DMS53 treated with DMSO at 0.1 percent for 48 hours (cell line): ENCODE data around the gene AGAP1.

ENCODE experiments used
- DNase-seq: peaks from one replicate; lab custom pipeline; 2025; ENCODE audit not compliant: unreplicated experiment; lab: John Stamatoyannopoulos, UW

The AGAP1 gene

GRCh38 chr2:236102971-236103370 lies 609.1 kb downstream of the AGAP1 start:
- no peak for DNase-seq

GRCh38 chr2:236103981-236104380 lies 610.1 kb downstream of the AGAP1 start:
- no peak for DNase-seq

GRCh38 chr2:236105955-236106607 lies 612.2 kb downstream of the AGAP1 start:
- DNase-seq = no peak

- no peak for DNase-seq
Measured at GRCh38 chr2:236106761-236107160, 612.9 kb downstream of the AGAP1 start.

GRCh38 chr2:236107536-236107935 lies 613.7 kb downstream of the AGAP1 start:
- DNase-seq = no peak

GRCh38 chr2:236107942-236108625 lies 614.2 kb downstream of the AGAP1 start:
- no peak for DNase-seq

GRCh38 chr2:236109061-236109460 lies 615.2 kb downstream of the AGAP1 start:
- DNase-seq = no peak

- DNase-seq = no peak
Measured at GRCh38 chr2:236109473-236109872, 615.6 kb downstream of the AGAP1 start.

- no peak for DNase-seq
Measured at GRCh38 chr2:236112466-236112865, 618.6 kb downstream of the AGAP1 start.

GRCh38 chr2:236113425-236113824 lies 619.6 kb downstream of the AGAP1 start:
- no peak for DNase-seq

GRCh38 chr2:236113948-236114347 lies 620.1 kb downstream of the AGAP1 start:
- no peak for DNase-seq

GRCh38 chr2:236114959-236115358 lies 621.1 kb downstream of the AGAP1 start:
- DNase-seq = no peak

GRCh38 chr2:236117401-236117800 lies 623.6 kb downstream of the AGAP1 start:
- no peak for DNase-seq

- peak; percentile 80 for DNase-seq
Measured at GRCh38 chr2:236117861-236118269, 624.0 kb downstream of the AGAP1 start.

GRCh38 chr2:236119003-236119402 lies 625.2 kb downstream of the AGAP1 start:
- no peak for DNase-seq

- DNase-seq = no peak
Measured at GRCh38 chr2:236119476-236119875, 625.6 kb downstream of the AGAP1 start.

- DNase-seq = no peak
Measured at GRCh38 chr2:236120141-236120601, 626.3 kb downstream of the AGAP1 start.

GRCh38 chr2:236120829-236121228 lies 627.0 kb downstream of the AGAP1 start:
- no peak for DNase-seq

- no peak for DNase-seq
Measured at GRCh38 chr2:236121546-236121945, 627.7 kb downstream of the AGAP1 start.

- DNase-seq = no peak
Measured at GRCh38 chr2:236122236-236122635, 628.4 kb downstream of the AGAP1 start.

- DNase-seq = no peak
Measured at GRCh38 chr2:236123716-236124115, 629.9 kb downstream of the AGAP1 start.

GRCh38 chr2:236124182-236124893 lies 630.5 kb downstream of the AGAP1 start:
- DNase-seq = no peak
